ENCODE results near the gene FAM193B.

Gene FAM193B

GRCh38 chr5:177484902-177485549 lies 69.3 kb downstream of the FAM193B start:
- Histone ChIP-seq H3K79me1 (ENCODE audit: low read length) (peaks cover 2% of the 10 kb centered on the region), H2BK120ac (ENCODE audit: low read depth, low read length) (no peak overlapping the region), H2AK5ac (ENCODE audit: low read length) (no peak overlapping the region), H3K36me3 (ENCODE audit: control insufficient read depth, insufficient read depth, low read length) (peaks cover 24% of the 10 kb centered on the region), H3K18ac (ENCODE audit: low read length) (no peak overlapping the region), H2BK15ac (replicated peaks; ENCODE audit: low read depth) (no peak overlapping the region), H3K27ac (ENCODE audit: low read depth, low read length) (no peak overlapping the region), H3K56ac (ENCODE audit: low read length) (no peak overlapping the region), H2BK5ac (ENCODE audit: low read length) (no peak overlapping the region), H4K8ac (ENCODE audit: low read depth, low read length) (no peak overlapping the region), H3K4me3 (ENCODE audit: low read length) (no peak overlapping the region), H3K4me1 (ENCODE audit: control insufficient read depth, low read depth, low read length) (no peaks in the 10 kb centered on the region), H4K5ac (ENCODE audit: low read length) (no peak overlapping the region), H3K27me3 (ENCODE audit: insufficient read depth, low read length, poor library complexity) (no peaks in the 10 kb centered on the region), H3K9ac (ENCODE audit: low read length) (no peak overlapping the region), H3K23ac (ENCODE audit: low read length) (no peak overlapping the region), H3K4me2 (ENCODE audit: low read length) (no peak overlapping the region), H3K79me2 (ENCODE audit: control insufficient read depth, insufficient read depth, low read length) (no peaks in the 10 kb centered on the region), H3K4ac (ENCODE audit: low read depth, low read length) (no peak overlapping the region)
- no CpG with 5 or more reads among the region's 13 CpGs for WGBS (ENCODE audit: extremely low coverage, insufficient coverage, low lambda C conversion rate)
- no peak for DNase-seq

- H3K4me3 ChIP-seq (ENCODE audit: low read length) = no peak overlapping the region
- no peak overlapping the region for H3K9ac ChIP-seq (ENCODE audit: low read length)
- no peaks in the 10 kb centered on the region for H3K79me1 ChIP-seq (ENCODE audit: low read length)
- no peak overlapping the region for H3K56ac ChIP-seq (ENCODE audit: low read length)
- H3K79me2 ChIP-seq (ENCODE audit: control insufficient read depth, insufficient read depth, low read length) = no peaks in the 10 kb centered on the region
- H4K5ac ChIP-seq (ENCODE audit: low read length) = no peak overlapping the region
- H2BK5ac ChIP-seq (ENCODE audit: low read length) = no peak overlapping the region
- no CpG with 5 or more reads among the region's 22 CpGs for WGBS (ENCODE audit: extremely low coverage, insufficient coverage, low lambda C conversion rate)
- H3K4me1 ChIP-seq (ENCODE audit: control insufficient read depth, low read depth, low read length) = no peaks in the 10 kb centered on the region
- H2BK120ac ChIP-seq (ENCODE audit: low read depth, low read length) = no peak overlapping the region
- H2AK5ac ChIP-seq (ENCODE audit: low read length) = no peak overlapping the region
- no peak overlapping the region for H2BK15ac ChIP-seq (replicated peaks; ENCODE audit: low read depth)
- no peak overlapping the region for H3K4ac ChIP-seq (ENCODE audit: low read depth, low read length)
- no peak overlapping the region for H3K18ac ChIP-seq (ENCODE audit: low read length)
- no peak for DNase-seq
- H3K4me2 ChIP-seq (ENCODE audit: low read length) = no peak overlapping the region
- H3K27ac ChIP-seq (ENCODE audit: low read depth, low read length) = no peak overlapping the region
- H4K8ac ChIP-seq (ENCODE audit: low read depth, low read length) = no peak overlapping the region
- H3K27me3 ChIP-seq (ENCODE audit: insufficient read depth, low read length, poor library complexity) = no peaks in the 10 kb centered on the region
- H3K36me3 ChIP-seq (ENCODE audit: control insufficient read depth, insufficient read depth, low read length) = peaks cover 22% of the 10 kb centered on the region
- no peak overlapping the region for H3K23ac ChIP-seq (ENCODE audit: low read length)
These were observed 70.1 kb downstream of the FAM193B start for GRCh38 chr5:177483994-177484901.

- no peak overlapping the region for H4K8ac ChIP-seq (ENCODE audit: low read depth, low read length)
- H3K23ac ChIP-seq (ENCODE audit: low read length) = no peak overlapping the region
- no peak overlapping the region for H2AK5ac ChIP-seq (ENCODE audit: low read length)
- no peak overlapping the region for H2BK5ac ChIP-seq (ENCODE audit: low read length)
- no peak overlapping the region for H4K5ac ChIP-seq (ENCODE audit: low read length)
- WGBS (ENCODE audit: extremely low coverage, insufficient coverage, low lambda C conversion rate) = no CpG with 5 or more reads among the region's 9 CpGs
- H3K27ac ChIP-seq (ENCODE audit: low read depth, low read length) = no peak overlapping the region
- H3K36me3 ChIP-seq (ENCODE audit: control insufficient read depth, insufficient read depth, low read length) = peaks cover 16% of the 10 kb centered on the region
- H3K9ac ChIP-seq (ENCODE audit: low read length) = no peak overlapping the region
- no peaks in the 10 kb centered on the region for H3K79me2 ChIP-seq (ENCODE audit: control insufficient read depth, insufficient read depth, low read length)
- no peak overlapping the region for H3K18ac ChIP-seq (ENCODE audit: low read length)
- no peak overlapping the region for H3K4me3 ChIP-seq (ENCODE audit: low read length)
- H3K4ac ChIP-seq (ENCODE audit: low read depth, low read length) = no peak overlapping the region
- no peaks in the 10 kb centered on the region for H3K27me3 ChIP-seq (ENCODE audit: insufficient read depth, low read length, poor library complexity)
- H3K4me2 ChIP-seq (ENCODE audit: low read length) = no peak overlapping the region
- H3K4me1 ChIP-seq (ENCODE audit: control insufficient read depth, low read depth, low read length) = no peaks in the 10 kb centered on the region
- DNase-seq = no peak
- H2BK15ac ChIP-seq (replicated peaks; ENCODE audit: low read depth) = no peak overlapping the region
- no peak overlapping the region for H3K56ac ChIP-seq (ENCODE audit: low read length)
- no peaks in the 10 kb centered on the region for H3K79me1 ChIP-seq (ENCODE audit: low read length)
- H2BK120ac ChIP-seq (ENCODE audit: low read depth, low read length) = no peak overlapping the region
These were observed 71.3 kb downstream of the FAM193B start for GRCh38 chr5:177483042-177483441.

- no peak overlapping the region for H3K56ac ChIP-seq (ENCODE audit: low read length)
- no peak overlapping the region for H3K27ac ChIP-seq (ENCODE audit: low read depth, low read length)
- no peak overlapping the region for H3K4me2 ChIP-seq (ENCODE audit: low read length)
- no peak overlapping the region for H4K5ac ChIP-seq (ENCODE audit: low read length)
- peaks cover 12% of the 10 kb centered on the region for H3K36me3 ChIP-seq (ENCODE audit: control insufficient read depth, insufficient read depth, low read length)
- H3K9ac ChIP-seq (ENCODE audit: low read length) = no peak overlapping the region
- H2AK5ac ChIP-seq (ENCODE audit: low read length) = no peak overlapping the region
- H3K4ac ChIP-seq (ENCODE audit: low read depth, low read length) = no peak overlapping the region
- H3K79me1 ChIP-seq (ENCODE audit: low read length) = no peaks in the 10 kb centered on the region
- H2BK5ac ChIP-seq (ENCODE audit: low read length) = no peak overlapping the region
- no CpG with 5 or more reads among the region's 10 CpGs for WGBS (ENCODE audit: extremely low coverage, insufficient coverage, low lambda C conversion rate)
- H2BK120ac ChIP-seq (ENCODE audit: low read depth, low read length) = no peak overlapping the region
- H3K27me3 ChIP-seq (ENCODE audit: insufficient read depth, low read length, poor library complexity) = no peaks in the 10 kb centered on the region
- H3K79me2 ChIP-seq (ENCODE audit: control insufficient read depth, insufficient read depth, low read length) = no peaks in the 10 kb centered on the region
- no peak overlapping the region for H3K23ac ChIP-seq (ENCODE audit: low read length)
- H2BK15ac ChIP-seq (replicated peaks; ENCODE audit: low read depth) = no peak overlapping the region
- H4K8ac ChIP-seq (ENCODE audit: low read depth, low read length) = no peak overlapping the region
- no peak for DNase-seq
- no peaks in the 10 kb centered on the region for H3K4me1 ChIP-seq (ENCODE audit: control insufficient read depth, low read depth, low read length)
- no peak overlapping the region for H3K18ac ChIP-seq (ENCODE audit: low read length)
- H3K4me3 ChIP-seq (ENCODE audit: low read length) = no peak overlapping the region
These were observed 72.0 kb downstream of the FAM193B start for GRCh38 chr5:177482359-177482795.

GRCh38 chr5:177479774-177480173 lies 74.6 kb downstream of the FAM193B start:
- no peak overlapping the region for H3K4me2 ChIP-seq (ENCODE audit: low read length)
- no peak overlapping the region for H3K27ac ChIP-seq (ENCODE audit: low read depth, low read length)
- WGBS (ENCODE audit: extremely low coverage, insufficient coverage, low lambda C conversion rate) = no CpG with 5 or more reads among the region's 14 CpGs
- DNase-seq = no peak
- no peak overlapping the region for H3K9ac ChIP-seq (ENCODE audit: low read length)
- H2AK5ac ChIP-seq (ENCODE audit: low read length) = no peak overlapping the region
- H4K5ac ChIP-seq (ENCODE audit: low read length) = no peak overlapping the region
- no peak overlapping the region for H2BK15ac ChIP-seq (replicated peaks; ENCODE audit: low read depth)
- H3K79me1 ChIP-seq (ENCODE audit: low read length) = no peaks in the 10 kb centered on the region
- H3K56ac ChIP-seq (ENCODE audit: low read length) = no peak overlapping the region
- no peak overlapping the region for H3K23ac ChIP-seq (ENCODE audit: low read length)
- H3K79me2 ChIP-seq (ENCODE audit: control insufficient read depth, insufficient read depth, low read length) = no peaks in the 10 kb centered on the region
- H3K4ac ChIP-seq (ENCODE audit: low read depth, low read length) = no peak overlapping the region
- no peaks in the 10 kb centered on the region for H3K27me3 ChIP-seq (ENCODE audit: insufficient read depth, low read length, poor library complexity)
- H3K18ac ChIP-seq (ENCODE audit: low read length) = no peak overlapping the region
- peaks cover 7% of the 10 kb centered on the region for H3K36me3 ChIP-seq (ENCODE audit: control insufficient read depth, insufficient read depth, low read length)
- H2BK5ac ChIP-seq (ENCODE audit: low read length) = no peak overlapping the region
- no peak overlapping the region for H3K4me3 ChIP-seq (ENCODE audit: low read length)
- H3K4me1 ChIP-seq (ENCODE audit: control insufficient read depth, low read depth, low read length) = peaks cover 1% of the 10 kb centered on the region
- no peak overlapping the region for H4K8ac ChIP-seq (ENCODE audit: low read depth, low read length)
- H2BK120ac ChIP-seq (ENCODE audit: low read depth, low read length) = no peak overlapping the region

All from mesendoderm (in vitro differentiated cells).